HEK293T (cell line): ENCODE data around the gene CSK.

Experiments used
- CTCF ChIA-PET: fragments of 350-600 bp; formaldehyde crosslinking; extraction: SDS; loops from one replicate; lab custom pipeline; 2021; ENCODE audit warnings: antibody characterized with exemption, inconsistent platforms; lab: Yijun Ruan, JAX
- POLR2A ChIA-PET: fragments of 350-600 bp; formaldehyde crosslinking; extraction: SDS; loops from one replicate; lab custom pipeline; 2020; ENCODE audit warnings: antibody characterized with exemption, inconsistent platforms; lab: Yijun Ruan, JAX
- DNase-seq: peaks from one replicate; pipeline ENCODE4 v3.0.0; 2012; ENCODE audit warnings: mixed read lengths; ENCODE audit errors: extremely low spot score
- ARNT ChIP-seq: fragments of 450-650 bp; IDR thresholded peaks from 2 replicates; pipeline ENCODE4 v1.6.1; 2017; ENCODE audit warnings: mild to moderate bottlenecking
- BHLHE40 ChIP-seq: fragments of 450-650 bp; IDR thresholded peaks from 2 replicates; pipeline ENCODE4 v1.6.1; 2016; ENCODE audit warnings: mild to moderate bottlenecking, moderate library complexity, borderline replicate concordance
- CTBP1 ChIP-seq: fragments of 450-650 bp; IDR thresholded peaks from 2 replicates; pipeline ENCODE4 v1.6.1; 2016; ENCODE audit warnings: borderline replicate concordance
- ELF4 ChIP-seq: fragments of 450-650 bp; IDR thresholded peaks from 2 replicates; pipeline ENCODE4 v1.6.1; 2017; ENCODE audit warnings: antibody characterized with exemption
- FOXA1 ChIP-seq: fragments of 450-650 bp; IDR thresholded peaks from 2 replicates; pipeline ENCODE4 v1.6.1; 2016; ENCODE audit warnings: mild to moderate bottlenecking
- FOXK2 ChIP-seq: fragments of 450-650 bp; IDR thresholded peaks from 2 replicates; pipeline ENCODE4 v1.6.1; 2016; ENCODE audit warnings: mild to moderate bottlenecking
- FOXM1 ChIP-seq: fragments of 450-650 bp; IDR thresholded peaks from 2 replicates; pipeline ENCODE4 v1.6.1; 2017; ENCODE audit warnings: mild to moderate bottlenecking, borderline replicate concordance
- HDGF ChIP-seq: fragments of 450-650 bp; IDR thresholded peaks from 2 replicates; pipeline ENCODE4 v1.6.1; 2017; ENCODE audit warnings: antibody characterized with exemption, borderline replicate concordance
- L3MBTL2 ChIP-seq: fragments of 450-650 bp; conservative IDR thresholded peaks from 2 replicates; pipeline ENCODE4 v1.6.1; 2016; ENCODE audit warnings: mild to moderate bottlenecking
- LEF1 ChIP-seq: fragments of 450-650 bp; IDR thresholded peaks from 2 replicates; pipeline ENCODE4 v1.6.1; 2017; ENCODE audit warnings: mild to moderate bottlenecking, borderline replicate concordance
- NFRKB ChIP-seq: fragments of 450-650 bp; IDR thresholded peaks from 2 replicates; pipeline ENCODE4 v1.6.1; 2016; ENCODE audit warnings: mild to moderate bottlenecking, moderate library complexity
- SP1 ChIP-seq: fragments of 450-650 bp; IDR thresholded peaks from 2 replicates; pipeline ENCODE4 v1.6.1; 2017
- SUZ12 ChIP-seq: fragments of 450-650 bp; IDR thresholded peaks from 2 replicates; pipeline ENCODE4 v1.6.1; 2016; ENCODE audit warnings: mild to moderate bottlenecking
- TARDBP ChIP-seq: fragments of 450-650 bp; IDR thresholded peaks from 2 replicates; pipeline ENCODE4 v1.6.1; 2016
- ZNF384 ChIP-seq: fragments of 450-650 bp; IDR thresholded peaks from 2 replicates; pipeline ENCODE4 v1.6.1; 2016
- TF ChIP-seq, protein P1 (sequence below): fragments of 450-650 bp; IDR thresholded peaks from 2 replicates; pipeline ENCODE4 v1.6.1; 2016

Gene CSK

DNA sequence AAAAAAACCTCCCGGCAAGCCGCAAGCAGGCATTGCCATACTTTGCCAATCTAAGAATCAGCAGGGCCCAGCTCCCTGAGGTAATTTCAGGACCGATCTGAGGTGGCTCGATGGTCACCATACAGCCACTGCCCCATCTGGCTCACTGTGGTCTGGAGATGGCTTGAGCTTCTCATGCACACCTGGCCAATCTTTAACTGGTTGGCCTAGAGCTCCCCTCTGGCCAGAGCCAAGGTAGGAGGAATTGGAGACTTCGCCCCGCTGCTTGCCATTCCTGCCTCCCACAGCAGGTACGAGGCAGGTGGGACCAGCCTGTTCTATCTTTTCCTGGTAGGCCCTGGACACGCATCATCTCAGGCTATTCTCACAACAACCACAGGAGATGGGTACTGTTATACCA, 23.1 kb upstream of the CSK start:
- ChIA-PET POLR2A (interaction anchor here (0.7 to 3.0 kb wide), 4 partner anchors 10 to 63 kb away, joined by 3 to 37 read pairs (median 12); partner anchors contain the start of genes CYP1A1 and EDC3), CTCF (interaction anchor here (2.6 to 4.7 kb wide), 2 partner anchors 11 to 126 kb away, joined by 11 to 42 read pairs; no protein-coding TSS in a partner anchor)
- no peak for DNase-seq
- TF ChIP-seq FOXK2 (no peak), NFRKB (no peak), CTBP1 (no peak), FOXA1 (no peak), ELF4 (no peak), L3MBTL2 (no peak), SUZ12 (no peak), HDGF (no peak)
- TF ChIP-seq, protein P1, sequence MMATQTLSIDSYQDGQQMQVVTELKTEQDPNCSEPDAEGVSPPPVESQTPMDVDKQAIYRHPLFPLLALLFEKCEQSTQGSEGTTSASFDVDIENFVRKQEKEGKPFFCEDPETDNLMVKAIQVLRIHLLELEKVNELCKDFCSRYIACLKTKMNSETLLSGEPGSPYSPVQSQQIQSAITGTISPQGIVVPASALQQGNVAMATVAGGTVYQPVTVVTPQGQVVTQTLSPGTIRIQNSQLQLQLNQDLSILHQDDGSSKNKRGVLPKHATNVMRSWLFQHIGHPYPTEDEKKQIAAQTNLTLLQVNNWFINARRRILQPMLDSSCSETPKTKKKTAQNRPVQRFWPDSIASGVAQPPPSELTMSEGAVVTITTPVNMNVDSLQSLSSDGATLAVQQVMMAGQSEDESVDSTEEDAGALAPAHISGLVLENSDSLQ: no peak

DNA sequence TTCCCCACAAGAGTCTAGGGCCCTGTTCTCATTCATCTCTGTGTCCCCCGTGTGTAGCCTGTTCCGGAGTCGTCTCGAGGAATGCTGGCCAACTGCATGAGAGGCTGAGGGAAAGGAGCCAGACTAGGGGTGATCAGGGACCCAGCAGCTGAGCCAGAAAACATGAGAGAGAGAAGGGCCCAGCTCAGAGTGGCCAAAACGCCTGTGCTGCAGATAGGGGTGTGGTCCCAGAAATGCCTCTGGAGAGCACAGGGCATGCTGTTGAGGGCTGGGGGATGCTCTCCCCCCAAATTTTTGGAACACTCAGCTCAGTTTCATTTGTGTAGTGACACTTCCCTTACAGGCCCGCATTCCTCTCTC, 19.1 kb upstream of the CSK start:
- ChIA-PET CTCF (interaction anchor here (0.7 to 1.4 kb wide), 5 partner anchors 8 to 188 kb away, joined by 3 to 7 read pairs (median 4); no protein-coding TSS in a partner anchor), POLR2A (interaction anchor here (0.8 kb wide), 1 partner anchor 190 kb away, joined by 3 read pairs; no protein-coding TSS in a partner anchor)
- TF ChIP-seq FOXM1 (no peak), ELF4 (no peak), TARDBP (no peak), BHLHE40 (no peak), ARNT (no peak), L3MBTL2 (no peak), LEF1 (no peak), ZNF384 (no peak), NFRKB (no peak), SP1 (no peak), SUZ12 (no peak), HDGF (no peak), FOXK2 (no peak), CTBP1 (no peak)
- TF ChIP-seq, protein P1: no peak
- DNase-seq: no peak

DNA sequence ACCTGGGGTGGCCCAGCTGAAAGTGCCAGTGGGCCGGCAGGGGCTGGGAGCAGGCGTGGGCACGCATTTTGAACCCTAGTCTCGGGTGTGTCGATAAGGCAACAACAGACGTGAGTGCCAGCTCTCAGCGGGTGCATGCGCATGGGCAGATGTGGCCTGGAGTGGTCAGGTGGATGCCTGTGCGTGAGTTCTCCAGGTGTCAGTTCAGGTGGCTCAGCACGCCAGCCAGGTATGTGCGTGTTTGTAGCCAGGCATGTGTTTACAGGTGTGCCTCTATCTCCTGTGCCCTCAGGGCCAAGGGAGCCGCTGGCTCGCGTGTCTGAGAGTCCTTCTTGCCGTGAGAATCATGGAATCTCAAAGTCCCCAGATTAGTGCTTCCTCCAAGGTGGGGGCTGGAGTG, 18.5 kb upstream of the CSK start:
- no peak for DNase-seq
- TF ChIP-seq LEF1 (no peak), L3MBTL2 (no peak), ARNT (no peak), ELF4 (no peak), TARDBP (no peak), ZNF384 (no peak), HDGF (no peak), FOXM1 (no peak), BHLHE40 (no peak), SP1 (no peak), FOXK2 (no peak), CTBP1 (no peak), FOXA1 (no peak), NFRKB (no peak), SUZ12 (no peak)
- TF ChIP-seq, protein P1: no peak
- ChIA-PET POLR2A (interaction anchor here (0.8 kb wide), 1 partner anchor 189 kb away, joined by 3 read pairs; no protein-coding TSS in a partner anchor), CTCF (interaction anchor here (1.0 to 1.4 kb wide), 3 partner anchors 7 to 187 kb away, joined by 4 to 7 read pairs (median 4); no protein-coding TSS in a partner anchor)

DNA sequence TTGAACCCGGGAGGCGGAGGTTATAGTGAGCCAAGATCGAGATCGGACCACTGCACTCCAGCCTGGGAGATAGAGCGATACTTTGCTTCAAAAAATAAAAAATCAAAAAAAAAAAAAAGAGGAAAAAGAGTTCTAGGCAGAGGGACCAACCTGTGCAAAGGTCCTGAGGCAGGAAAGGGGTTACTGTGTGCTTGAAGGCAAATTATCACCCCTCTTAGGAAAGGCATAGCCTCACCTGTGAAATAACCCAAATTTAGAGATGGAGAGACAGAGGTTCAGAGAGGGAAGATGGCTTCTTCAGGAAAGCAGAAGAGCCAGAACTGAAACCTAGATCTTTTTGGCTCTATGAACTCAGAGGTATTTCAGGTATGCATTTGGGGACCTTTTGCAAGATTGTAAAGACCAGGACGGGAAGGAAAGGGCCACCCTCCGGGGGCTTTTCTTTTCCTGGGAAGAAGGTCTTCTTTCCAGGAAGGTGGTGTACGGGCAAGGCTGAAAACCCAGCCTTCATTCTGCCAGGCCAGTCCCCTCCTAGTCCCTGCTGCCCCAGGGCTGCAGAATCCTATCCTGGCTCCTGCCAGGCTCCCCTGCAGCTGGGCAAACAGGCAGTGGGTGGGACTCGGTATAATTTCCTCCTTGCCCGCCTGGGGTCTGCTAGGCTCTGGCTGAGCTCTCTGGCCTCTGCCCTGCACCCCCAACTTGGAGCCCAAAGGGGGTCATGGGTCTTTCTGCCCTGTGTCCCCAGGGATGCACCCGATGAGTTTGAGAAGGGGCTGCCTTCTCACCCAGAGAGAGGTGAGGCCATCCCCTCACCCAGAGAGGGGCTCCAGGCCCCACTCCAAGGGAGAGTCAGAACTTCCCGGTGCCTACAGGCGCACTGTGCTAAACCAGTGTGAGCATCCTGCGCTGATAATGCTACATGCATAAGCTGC, 14.4 kb upstream of the CSK start:
- ChIA-PET CTCF (interaction anchor here (0.7 to 5.9 kb wide), 18 partner anchors 8 to 188 kb away, joined by 3 to 205 read pairs (median 13); partner anchors contain the start of genes CSK and CYP1A1), POLR2A (interaction anchor here (0.9 to 2.1 kb wide), 7 partner anchors 7 to 393 kb away, joined by 3 to 15 read pairs (median 3); no protein-coding TSS in a partner anchor)
- DNase-seq: no peak
- TF ChIP-seq NFRKB: no peak

DNA sequence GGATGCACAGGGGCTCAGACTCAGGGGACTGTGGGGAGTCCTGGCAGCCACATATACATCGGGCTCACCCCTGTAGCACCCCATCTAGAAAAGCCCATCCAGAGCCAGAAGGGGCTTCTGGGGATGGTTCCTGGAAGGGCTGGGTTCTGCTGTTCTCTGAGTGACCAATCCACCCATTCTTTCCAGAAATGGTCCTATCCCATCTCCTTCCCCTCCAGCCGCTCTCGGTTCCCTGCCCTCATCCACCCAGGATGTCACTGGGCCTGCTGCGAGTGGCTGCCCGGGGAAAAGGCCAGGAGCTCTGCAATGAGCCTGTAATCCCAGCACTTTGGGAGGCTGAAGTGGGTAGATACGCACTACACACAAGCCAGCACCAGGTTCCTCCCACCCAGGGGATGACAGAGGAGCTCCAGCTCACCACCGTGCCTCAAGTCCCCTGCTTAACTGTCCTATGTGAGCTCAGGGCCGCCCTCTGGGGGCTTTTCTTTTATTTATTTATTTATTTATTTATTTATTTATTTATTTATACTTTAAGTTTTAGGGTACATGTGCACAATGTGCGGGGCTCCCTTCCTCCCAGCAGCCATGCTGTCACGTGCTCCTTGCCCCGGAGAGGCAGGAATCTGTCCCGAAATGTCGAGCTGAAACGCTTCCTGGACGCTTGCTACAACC, 13.6 kb upstream of the CSK start:
- TF ChIP-seq SUZ12: no peak
- no peak for TF ChIP-seq ZNF384
- TF ChIP-seq NFRKB: no peak
- no peak for TF ChIP-seq L3MBTL2
- TF ChIP-seq, protein P1: no peak
- no peak for TF ChIP-seq FOXM1
- TF ChIP-seq FOXK2: no peak
- no peak for TF ChIP-seq ARNT
- TF ChIP-seq BHLHE40: no peak
- no peak for TF ChIP-seq ELF4
- no peak for TF ChIP-seq SP1
- TF ChIP-seq CTBP1: no peak
- no peak for TF ChIP-seq HDGF
- TF ChIP-seq FOXA1: no peak
- TF ChIP-seq LEF1: no peak
- TF ChIP-seq TARDBP: no peak
- DNase-seq: no peak
- POLR2A ChIA-PET: interaction anchor here (0.6 to 2.1 kb wide), 13 partner anchors 8 to 394 kb away, joined by 3 to 15 read pairs (median 3); partner anchors contain the start of genes CYP1A1, EDC3 and UBL7
- CTCF ChIA-PET: interaction anchor here (0.6 to 5.9 kb wide), 28 partner anchors 9 to 394 kb away, joined by 3 to 205 read pairs (median 5); partner anchors contain the start of genes CSK and CYP1A1
